Activated CD4-positive, alpha-beta T cell treated with anti-CD3 and anti-CD28 coated beads for 48 hours (primary cell): ENCODE results near the gene PSTPIP2.
A peak's percentile ranks its signal among the peaks of the same experiment; 100 is the strongest.
"Not testable (repeated sequence)": the region's sequence is repeated elsewhere in the genome, so short reads cannot be mapped to it uniquely, and the experiment has no call there.

Source experiments
- DNase-seq: peaks from one replicate; pipeline ENCODE4 v3.0.0-alpha.2; 2020

The PSTPIP2 gene

DNA sequence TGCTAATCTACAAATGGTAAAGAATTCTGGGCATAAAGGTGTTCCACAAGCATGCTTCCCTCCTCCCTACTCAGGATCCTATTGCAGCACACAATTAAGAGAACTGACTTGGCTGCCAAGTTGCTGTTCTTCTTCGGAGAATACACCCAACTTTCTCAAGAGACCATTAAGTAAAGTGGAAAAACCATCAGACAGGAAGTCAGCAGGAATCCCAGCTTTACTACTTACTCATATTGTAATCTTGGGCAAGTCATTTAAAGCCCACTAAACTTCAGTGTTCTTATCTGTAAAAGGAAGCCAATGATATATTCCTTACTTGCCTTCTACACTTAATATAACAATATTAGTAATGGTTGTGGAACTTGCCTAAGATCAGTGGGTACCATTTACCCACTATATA is 37.8 kb downstream of the PSTPIP2 start:
- no peak for DNase-seq

DNA sequence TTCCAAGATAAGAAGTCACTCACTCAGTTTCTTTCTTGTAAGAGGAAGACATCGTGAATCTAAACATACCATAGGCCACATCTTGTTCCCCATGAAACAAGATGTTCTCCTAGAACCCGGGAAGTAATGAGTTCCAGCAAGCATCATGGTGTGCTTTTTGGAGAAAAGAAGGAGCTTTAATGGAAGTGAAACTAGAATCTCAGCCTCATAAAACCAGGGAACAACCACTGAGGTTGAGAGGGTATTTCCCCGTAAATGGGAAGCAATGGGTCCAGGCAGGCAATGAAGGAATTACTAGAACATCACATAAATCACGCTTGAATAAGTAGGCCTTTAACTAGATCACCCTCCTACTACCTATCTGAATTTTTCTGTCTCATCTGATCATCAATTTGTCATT is 40.3 kb downstream of the PSTPIP2 start:
- no peak for DNase-seq

DNA sequence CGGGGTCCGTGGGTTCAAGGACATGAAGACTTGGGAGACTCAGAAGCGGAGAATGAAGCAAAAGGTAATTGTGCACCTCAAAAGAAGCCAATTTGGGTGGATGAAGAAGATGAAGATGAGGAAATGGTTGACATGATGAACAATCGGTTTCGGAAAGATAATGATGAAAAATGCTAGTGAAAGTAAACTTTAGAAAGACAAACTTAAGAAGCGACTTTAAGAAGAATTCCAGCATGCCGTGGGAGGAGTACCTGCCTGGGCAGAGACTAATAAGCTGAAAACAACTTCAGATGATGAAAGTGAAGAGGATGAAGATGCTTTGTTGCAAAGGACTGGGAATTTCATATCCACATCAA is 43.5 kb downstream of the PSTPIP2 start:
- DNase-seq: no peak

DNA sequence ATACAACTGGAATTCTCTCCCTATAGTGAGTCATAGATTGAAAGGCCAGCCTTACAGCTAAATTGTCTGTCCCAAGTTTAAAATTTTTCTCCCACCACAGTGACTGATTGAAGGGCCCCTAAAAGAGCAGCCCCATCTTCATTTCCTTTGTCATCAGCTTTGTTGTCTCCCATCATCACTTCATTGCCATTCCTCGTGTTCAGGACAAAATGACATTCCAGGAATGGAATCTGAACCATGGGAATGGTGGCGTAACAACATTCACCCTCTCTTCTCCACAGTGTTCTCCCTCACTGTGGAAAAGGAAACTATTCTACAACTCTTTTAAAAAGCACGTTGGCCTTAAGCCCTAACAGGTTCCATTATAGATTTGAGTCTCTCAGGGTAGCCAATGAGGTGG is 52.1 kb downstream of the PSTPIP2 start:
- DNase-seq: no peak

DNA sequence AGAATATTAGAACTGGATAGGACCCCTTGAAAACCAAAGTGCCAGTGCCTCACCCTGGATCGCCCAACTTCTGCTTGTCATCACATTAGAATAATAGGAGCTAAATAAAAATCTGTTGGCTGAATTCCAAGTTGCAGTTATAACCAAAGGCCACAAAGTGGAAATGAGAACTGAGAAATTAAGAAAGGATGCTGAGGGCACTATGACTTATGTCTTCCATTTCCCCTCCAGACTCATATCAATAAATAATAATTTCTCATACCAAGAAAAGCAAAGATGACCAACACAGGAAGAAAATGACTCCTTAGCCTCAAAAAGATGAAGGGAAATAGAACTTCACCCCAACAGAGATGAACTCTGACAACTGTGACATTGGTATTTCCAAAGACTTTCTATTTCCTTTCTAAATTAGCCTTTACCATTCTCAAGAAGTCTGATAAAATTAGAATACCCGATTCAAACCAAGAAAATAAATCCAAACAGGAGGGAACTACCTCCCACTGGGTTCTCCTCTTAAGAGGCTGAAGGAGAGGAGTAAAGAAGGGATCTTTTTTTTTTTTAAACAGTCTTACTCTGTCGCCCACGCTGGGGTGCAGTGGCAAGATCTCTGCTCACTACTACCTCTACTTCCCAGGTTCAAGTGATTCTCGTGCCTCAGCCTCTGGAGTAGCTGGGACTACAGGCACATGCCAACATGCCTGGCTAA is 58.4 kb downstream of the PSTPIP2 start:
- DNase-seq: peak; percentile 26

DNA sequence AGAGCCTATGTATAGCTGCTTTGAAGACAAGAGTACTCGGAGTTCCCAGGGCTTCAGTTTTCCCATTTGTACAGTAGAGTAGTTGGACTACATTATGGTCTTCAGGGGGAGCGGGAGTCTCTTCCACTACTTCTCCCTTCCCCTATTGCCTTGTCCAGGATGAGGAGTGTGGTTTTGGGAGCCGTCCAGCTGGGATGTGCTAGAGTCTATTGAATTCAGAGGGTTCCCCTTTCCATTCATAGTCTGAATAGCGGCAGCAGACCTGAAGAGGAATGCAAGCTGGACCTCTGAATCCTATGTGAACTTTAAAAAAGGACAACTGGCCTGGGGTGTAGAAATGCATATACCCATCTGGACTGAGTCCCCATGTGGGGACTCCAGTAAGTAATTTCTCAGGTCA is 61.4 kb downstream of the PSTPIP2 start:
- no peak for DNase-seq

GRCh38 chr18:46010050-46010449 is 62.0 kb downstream of the PSTPIP2 start:
- no peak for DNase-seq

- no peak for DNase-seq
Observed at GRCh38 chr18:46009125-46009840, 62.8 kb downstream of the PSTPIP2 start.

DNA sequence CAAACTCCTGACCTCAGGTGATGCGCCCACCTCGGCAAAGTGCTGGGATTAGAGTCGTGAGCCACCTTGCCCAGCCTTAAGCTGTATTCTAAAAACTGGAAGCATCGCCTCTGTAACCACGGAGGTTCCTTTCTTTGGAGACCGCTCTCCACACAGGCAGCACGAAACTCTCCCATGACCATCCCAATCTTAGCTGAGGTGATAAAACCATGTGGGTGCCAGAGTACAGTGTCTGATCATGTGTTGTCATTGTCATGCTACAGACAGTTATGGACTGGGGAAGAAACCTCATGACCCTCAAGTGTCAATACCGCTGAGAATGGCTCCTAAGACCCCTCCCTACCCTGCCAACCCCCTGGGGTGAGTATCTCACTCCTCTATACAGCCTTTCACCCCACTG is 63.5 kb downstream of the PSTPIP2 start:
- no peak for DNase-seq

DNA sequence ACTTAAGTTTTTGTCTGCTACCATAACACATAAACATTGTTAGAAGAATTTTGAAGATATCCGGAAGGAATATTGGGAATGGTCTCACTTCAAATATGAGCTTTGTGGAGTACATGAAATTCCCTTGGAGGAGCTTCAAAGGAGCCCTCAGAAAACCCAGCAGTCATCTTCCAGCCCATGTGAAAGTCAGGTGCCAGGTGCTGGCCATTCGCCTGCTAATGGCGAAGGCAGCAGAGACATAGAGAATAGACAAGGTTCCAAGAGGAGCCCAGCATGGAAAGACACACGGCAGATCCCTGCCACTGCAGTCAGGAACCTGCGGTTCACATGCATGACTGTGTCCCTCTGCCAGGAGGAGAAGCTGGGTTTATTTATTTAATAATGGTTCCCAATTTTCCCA is 64.9 kb downstream of the PSTPIP2 start:
- no peak for DNase-seq

DNA sequence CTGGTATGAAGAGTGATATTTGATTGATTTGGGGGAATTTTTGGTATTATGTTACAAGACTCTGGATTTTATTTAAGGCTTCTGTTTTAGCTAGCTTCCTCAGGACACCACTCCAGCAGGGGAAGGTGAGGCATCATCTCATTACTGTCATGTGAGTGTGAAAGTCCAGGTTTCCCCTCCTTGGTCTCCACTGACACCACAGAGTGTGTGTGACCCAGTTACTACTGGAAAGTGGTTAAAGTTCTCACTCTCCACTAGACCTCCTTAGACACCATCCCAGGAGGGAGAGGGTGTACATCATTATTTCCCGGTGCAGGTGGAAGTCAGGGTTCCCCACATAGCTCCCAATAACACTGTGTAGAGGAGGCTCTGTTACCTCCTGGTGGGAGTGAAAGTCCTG is 69.1 kb downstream of the PSTPIP2 start:
- DNase-seq: no peak

GRCh38 chr18:46001892-46002291 is 70.2 kb downstream of the PSTPIP2 start:
- no peak for DNase-seq

DNA sequence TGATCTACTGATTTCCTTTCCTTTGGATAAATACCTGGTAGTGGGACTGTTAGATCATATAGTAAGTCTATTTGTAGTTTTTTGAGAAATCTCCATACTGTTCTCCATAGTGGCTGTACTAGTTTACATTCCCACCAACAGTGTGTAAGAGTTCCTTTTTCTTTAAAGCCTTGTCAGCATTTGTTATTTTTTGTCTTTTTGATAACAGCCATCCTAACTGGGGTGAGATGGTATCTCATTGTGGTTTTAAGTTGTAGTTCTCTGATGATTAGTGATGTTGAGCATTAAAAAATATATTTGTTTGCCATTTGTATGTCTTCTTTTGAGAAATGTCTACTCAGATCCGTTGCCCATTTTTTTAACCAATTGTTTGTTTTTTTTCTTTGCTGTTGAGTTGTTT is 71.0 kb downstream of the PSTPIP2 start:
- no peak for DNase-seq

GRCh38 chr18:45999536-45999935 is 72.5 kb downstream of the PSTPIP2 start:
- no peak for DNase-seq

DNA sequence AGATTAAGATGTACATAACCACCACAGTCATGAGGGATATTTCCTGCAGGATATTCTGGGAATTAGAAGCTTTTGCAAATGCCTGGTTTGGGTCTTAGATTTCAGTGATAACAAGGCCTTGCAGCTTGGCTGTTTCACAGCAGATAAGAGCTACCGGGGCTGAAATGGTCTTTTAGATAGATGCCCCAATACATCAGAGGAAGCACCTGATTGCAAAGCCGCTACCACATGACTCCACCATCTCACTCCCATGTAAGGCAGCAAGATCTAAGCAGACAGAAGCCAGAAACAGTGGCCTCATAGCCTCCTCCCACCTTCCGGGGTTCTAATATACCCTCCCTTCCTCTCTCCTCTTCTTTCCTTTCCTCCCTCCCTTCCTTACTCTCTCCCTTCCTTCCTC is 73.8 kb downstream of the PSTPIP2 start:
- DNase-seq: peak; percentile 31

DNA sequence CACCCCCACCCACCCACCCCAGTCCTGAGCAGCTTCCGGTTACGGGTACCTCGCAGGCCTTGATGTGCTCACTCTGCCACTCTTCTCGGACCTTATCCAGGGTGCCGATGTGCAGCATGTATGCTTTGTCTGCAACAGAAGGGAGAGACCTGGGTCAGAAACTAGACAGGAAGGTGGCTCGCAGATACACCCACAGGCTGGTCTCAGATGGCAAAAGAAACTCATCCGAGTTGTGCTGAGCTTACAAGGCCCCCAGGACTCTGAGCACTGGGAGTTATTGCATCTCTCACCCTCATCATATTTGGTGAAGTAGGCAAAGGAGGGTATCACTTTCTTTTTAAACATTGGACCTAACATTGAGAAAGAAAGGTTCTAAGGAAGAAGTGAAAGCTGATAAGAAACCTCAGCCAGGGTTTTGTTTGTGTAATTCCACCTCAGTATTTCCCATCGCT is 74.3 kb downstream of the PSTPIP2 start:
- peak; percentile 53 for DNase-seq

DNA sequence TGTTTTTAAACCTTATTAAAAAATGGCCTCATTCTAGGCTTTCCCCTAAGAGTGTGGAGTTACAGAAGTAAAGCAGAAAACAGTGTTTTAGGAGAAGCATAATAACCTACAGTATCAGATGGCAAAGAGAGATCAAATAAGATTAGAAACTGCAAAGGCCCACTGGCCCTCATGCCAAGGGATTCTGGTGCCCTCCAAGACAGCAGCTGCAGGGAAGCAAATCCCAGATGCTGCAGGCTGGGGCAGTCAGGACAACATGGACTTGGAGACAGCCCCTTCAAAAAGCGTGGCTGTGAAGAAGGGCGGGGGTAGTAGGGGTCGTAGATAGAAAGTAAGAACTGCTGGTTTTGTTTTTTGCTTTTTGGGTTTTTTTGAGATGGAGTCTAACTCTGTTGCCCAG is 76.6 kb downstream of the PSTPIP2 start:
- no peak for DNase-seq

- no peak for DNase-seq
Observed at GRCh38 chr18:45993438-45993837, 78.6 kb downstream of the PSTPIP2 start.

DNA sequence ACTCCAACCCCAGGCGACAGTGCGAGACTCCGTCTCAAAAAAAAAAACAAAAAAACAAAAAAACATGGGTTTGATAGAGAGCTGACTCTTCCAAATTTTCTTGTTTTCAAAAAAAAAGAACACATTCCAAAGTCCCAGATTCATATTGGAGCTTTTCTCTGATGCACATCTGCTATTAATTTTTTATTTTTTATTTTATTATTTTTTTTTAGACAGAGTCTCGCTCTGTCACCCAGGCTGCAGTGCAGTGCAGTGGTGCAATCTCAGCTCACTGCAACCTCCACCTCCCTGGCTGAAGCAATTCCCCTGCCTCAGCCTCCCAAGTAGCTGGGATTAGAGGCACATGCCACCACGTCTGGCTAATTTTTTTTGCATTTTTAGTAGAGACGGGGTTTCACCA is 79.5 kb downstream of the PSTPIP2 start:
- not testable (repeated sequence) for DNase-seq

DNA sequence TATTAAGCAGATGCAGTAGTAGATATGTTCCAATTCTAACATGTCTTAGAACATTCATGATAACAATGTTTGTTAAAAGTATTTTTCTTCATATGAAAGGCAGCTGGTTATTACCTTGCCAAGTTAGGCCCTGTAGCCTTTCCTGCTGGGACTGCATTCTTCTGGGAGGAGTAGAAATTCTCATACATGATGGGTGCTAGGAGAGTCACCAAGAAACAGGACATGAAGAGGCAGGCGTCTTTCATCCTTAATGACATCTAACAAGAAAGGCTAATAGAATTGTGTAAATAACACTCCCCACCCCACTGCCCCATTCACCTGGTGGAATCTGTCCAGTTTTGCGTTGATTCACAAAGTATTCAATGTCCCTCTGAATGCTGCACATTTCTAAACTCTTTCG is 80.3 kb downstream of the PSTPIP2 start:
- DNase-seq: no peak

GRCh38 chr18:45984546-45985235 is 87.4 kb downstream of the PSTPIP2 start:
- no peak for DNase-seq

DNA sequence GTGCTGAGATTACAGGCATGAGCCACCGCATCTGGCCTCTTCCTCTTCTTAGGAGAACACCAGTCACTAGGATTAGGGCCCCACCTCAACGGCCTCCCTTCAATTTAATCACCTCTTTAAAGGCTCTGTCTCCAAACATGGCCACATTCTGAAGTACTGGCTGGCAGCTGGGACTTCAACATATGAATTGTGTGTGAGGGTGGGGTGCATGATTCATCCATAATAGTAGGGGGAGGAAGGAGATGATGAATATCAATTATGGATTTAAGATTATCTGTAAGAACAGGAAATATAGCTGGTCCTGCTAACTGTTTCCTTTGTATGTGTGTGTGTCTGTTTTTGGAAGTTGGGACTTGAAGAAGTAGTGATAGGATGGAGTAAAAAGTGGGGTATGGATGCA is 90.2 kb downstream of the PSTPIP2 start:
- no peak for DNase-seq

DNA sequence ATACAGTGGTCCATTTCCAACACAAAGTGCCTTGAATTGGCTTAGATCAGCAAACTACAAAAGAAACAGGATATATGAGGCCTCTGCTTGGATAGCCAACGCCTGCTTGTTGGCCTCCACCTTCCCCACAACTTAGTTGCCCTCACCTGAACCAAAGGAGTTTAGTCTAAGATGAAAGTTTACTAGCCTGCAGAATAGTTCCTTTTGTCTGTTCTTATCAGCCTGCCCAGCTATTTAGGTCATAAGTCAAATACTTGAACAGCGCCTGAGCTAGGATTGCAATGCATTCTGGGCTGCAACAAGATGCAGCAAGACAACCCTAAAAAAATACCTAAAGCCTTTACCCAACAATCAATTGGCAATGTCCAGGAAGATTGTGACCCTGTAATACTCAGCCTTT is 91.8 kb downstream of the PSTPIP2 start:
- no peak for DNase-seq

DNA sequence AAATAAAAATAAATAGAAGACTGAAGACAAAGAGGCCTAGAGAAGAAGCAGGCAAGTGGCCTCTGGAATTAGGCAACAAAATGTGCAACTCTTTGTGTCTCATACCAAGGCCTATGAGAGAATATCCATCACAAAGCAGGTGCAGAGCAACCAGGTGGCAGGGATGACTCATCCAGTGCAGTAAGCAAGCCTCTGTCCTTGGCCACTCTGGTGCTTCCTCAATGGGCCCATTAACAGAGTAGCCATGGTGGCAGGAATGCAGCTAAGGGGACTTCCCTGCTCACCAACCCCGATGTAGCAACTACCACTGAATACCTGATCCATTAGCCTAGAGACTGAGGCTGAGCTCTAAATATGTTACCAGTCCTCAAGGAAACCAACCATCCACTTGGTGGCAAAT is 94.0 kb downstream of the PSTPIP2 start:
- DNase-seq: no peak
